ENCODE data around the gene ARL13B.
A peak's percentile ranks its signal among the peaks of the same experiment; 100 is the strongest.

ARL13B gene

GRCh38 chr3:94061297-94061696, 81.3 kb downstream of the ARL13B start:
- H3K4me3 ChIP-seq (ENCODE audit: control insufficient read depth, low read depth, low read length): no peak overlapping the region
- DNase-seq (ENCODE audit: low read depth): no peak
- no peak for TF ChIP-seq CTCF (IDR thresholded peaks at IDR 0.05; ENCODE audit: control insufficient read depth, insufficient read depth, low read depth, low read length, missing control alignments)

DNA sequence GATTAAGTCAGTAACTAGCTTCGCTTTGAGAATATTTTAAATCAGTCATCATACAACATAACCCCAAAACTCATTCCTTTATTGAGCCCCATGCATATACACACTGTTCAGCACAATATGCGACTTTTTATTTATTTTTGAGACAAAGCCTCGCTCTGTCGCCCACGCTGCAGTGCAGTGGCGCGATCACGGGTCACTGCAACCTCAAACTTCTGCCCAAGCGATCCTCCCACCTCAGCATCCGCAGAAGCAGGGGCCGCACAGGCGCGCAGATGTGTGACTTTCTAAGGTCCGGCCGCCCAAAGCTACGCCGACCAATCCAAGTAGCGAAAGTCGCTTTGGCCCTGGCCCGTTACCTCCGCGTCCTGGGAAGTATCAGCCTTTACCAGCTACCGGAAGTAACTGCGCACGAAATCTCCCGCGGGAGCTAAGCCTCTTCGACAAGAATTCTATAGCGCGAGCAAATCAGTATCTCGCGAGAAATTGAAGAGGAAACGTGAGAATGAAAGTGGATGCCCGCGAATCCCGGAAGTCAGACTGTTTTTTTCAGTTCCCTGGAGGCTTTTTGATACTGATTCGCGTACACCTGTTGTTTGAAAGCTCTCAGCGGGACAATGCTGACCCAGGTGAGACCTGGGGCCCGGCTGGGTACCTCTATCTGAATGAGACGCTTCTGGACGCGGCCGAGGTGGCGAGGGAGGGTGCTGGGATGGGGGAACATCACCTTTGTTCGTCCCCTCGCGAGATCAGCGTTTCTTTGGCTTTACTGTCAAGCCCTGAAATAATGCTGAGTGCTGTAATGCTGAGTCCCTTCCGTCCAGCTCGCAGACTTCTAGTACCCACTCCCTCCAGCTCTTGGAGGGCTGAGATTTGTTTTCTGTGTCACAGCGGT, 82.8 kb downstream of the ARL13B start, which contains the start of the genes DHFR2 and NSUN3:
Gene DHFR2, minus strand, starts transcription at position 404 of the 892 bp plus-strand sequence. CDS start 1,405 bp downstream, outside the sequence.
Gene NSUN3, plus strand, starts transcription at position 549 of the 892 bp plus-strand sequence. Its CDS starts 66 bp downstream, at position 615.
- no peak for TF ChIP-seq CTCF (IDR thresholded peaks at IDR 0.05; ENCODE audit: control insufficient read depth, insufficient read depth, low read depth, low read length, missing control alignments)
- H3K4me3 ChIP-seq (ENCODE audit: control insufficient read depth, low read depth, low read length): peak within 1 kb of the TSS; percentile 74
- DNase-seq (ENCODE audit: low read depth): peak; percentile 94

DNA sequence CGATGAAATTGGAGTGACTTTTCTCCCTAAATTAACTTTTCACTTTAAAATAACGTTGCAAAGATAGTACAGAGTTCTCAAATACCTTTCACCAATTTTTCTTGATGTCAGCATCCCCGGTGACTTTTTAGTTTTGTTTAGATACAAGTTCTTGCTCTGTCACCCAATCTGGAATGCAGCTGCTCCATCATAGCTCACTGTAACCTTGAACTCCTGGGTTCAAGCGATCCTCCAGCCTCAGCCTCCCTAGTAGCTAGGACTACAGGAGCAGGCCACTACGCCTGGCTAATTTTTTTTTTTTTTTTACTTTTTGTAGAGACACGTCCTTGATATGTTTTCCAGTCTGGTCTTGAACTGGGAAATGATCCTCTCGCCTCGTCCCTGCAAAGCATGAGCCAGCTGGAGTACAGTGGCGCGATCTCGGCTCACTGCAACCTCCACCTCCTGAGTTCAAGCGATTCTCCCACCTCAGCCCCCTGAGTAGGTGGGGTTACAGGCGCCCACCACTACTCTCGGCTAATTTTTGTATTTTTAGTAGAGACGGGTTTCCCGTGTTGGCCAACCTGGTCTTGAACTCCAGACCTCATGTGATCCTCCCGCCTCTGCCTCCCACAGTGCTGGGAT, 83.7 kb downstream of the ARL13B start:
- no peak for DNase-seq (ENCODE audit: low read depth)
- no peak for TF ChIP-seq CTCF (IDR thresholded peaks at IDR 0.05; ENCODE audit: control insufficient read depth, insufficient read depth, low read depth, low read length, missing control alignments)
- H3K4me3 ChIP-seq (ENCODE audit: control insufficient read depth, low read depth, low read length): peak overlapping the region; percentile 74

DNA sequence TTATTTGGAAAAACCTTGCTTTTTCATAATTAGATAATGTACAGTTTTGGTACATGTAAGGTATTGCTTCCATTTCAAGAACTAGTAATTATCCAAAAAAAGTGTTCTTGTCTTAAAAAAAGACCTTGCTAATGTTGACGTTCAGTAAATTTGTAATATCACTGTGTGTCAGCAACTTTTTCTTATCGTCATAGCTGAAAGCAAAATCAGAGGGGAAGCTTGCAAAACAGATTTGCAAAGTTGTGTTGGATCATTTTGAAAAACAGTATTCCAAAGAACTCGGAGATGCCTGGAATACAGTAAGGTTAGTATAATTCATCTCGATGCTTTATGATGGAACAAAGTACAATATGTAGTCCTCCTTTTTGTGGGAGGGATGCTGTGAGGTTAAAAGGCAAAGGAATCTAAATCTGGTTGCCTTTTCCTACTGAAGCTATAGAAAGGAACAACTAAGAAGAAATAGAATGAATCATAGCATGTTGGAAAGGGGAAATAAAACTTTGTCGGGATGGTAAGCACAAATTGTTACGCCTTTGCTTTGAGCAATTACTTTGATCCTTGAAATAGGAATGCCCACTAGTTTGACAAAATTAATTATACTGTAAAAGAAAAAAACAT, 84.4 kb downstream of the ARL13B start:
- no peak overlapping the region for H3K4me3 ChIP-seq (ENCODE audit: control insufficient read depth, low read depth, low read length)
- no peak for TF ChIP-seq CTCF (IDR thresholded peaks at IDR 0.05; ENCODE audit: control insufficient read depth, insufficient read depth, low read depth, low read length, missing control alignments)

DNA sequence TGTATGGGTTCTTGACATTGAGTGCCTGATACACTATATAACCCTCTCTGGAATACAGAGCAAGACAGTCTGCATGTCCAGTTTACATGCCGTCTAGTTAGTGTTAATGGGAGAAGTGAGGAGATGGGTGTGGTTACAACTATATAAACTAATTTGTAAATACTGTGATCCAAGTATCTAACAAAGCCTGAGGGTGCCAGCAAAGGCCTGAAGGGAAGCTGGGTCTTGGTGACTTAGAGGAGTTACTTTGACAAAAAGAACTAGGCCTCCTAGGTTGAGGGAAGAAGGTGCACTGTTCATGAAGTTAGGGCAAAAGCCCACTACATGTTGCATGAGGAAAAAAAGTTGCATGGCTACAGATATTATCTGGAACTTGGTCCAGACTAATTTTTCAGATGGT, 85.2 kb downstream of the ARL13B start:
- DNase-seq (ENCODE audit: low read depth): no peak
- H3K4me3 ChIP-seq (ENCODE audit: control insufficient read depth, low read depth, low read length): no peak overlapping the region

More for the DNA sequence above, 84.4 kb downstream of the ARL13B start:
- DNase-seq (ENCODE audit: low read depth): no peak

More for the DNA sequence above, 85.2 kb downstream of the ARL13B start:
- no peak for TF ChIP-seq CTCF (IDR thresholded peaks at IDR 0.05; ENCODE audit: control insufficient read depth, insufficient read depth, low read depth, low read length, missing control alignments)
